Breast epithelium (tissue), 4 donors: ENCODE measurements around the gene SAT1. TPM values are rescaled to one million over a fixed set of nuclear protein-coding genes. Genes with fewer than 3 reads are reported as not detected.
A peak's percentile ranks its signal among the peaks of the same experiment; 100 is the strongest.

ENCODE experiments used
- DNase-seq, 2 donors: peaks; one replicate each; pipeline ENCODE4 v3.0.0-alpha.2; 2019; ENCODE audit warnings: low spot score in 2 of 2
- H3K27ac ChIP-seq, 2 donors: fragments of 200-600 bp; sonication (generic) in 1 of 2; one replicate each; pipeline ENCODE4 v1.5.1; 2016 to 2019; ENCODE audit warnings: mild to moderate bottlenecking in 1 of 2
- H3K27me3 ChIP-seq, 2 donors: fragments of 200-600 bp; sonication (generic) in 1 of 2; one replicate each; pipeline versions ENCODE4 v1.5.1 to v1.6.0; 2017 to 2019; ENCODE audit warnings: control low read depth in 1 of 2, mild to moderate bottlenecking in 1 of 2
- H3K36me3 ChIP-seq: fragments of 200-600 bp; one replicate; pipeline ENCODE4 v1.5.1; 2019
- H3K4me1 ChIP-seq, 2 donors: fragments of 200-600 bp; sonication (generic); one replicate each; pipeline ENCODE4 v1.5.1; 2016 to 2019; ENCODE audit warnings: control low read depth in 1 of 2
- H3K4me3 ChIP-seq, 3 donors: fragments of 200-600 bp; sonication (generic); 1 replicate in 2 of 3; 2 replicates in 1 of 3; pipeline ENCODE4 v1.5.1; 2016 to 2019; ENCODE audit warnings: mild to moderate bottlenecking in 3 of 3, moderate library complexity in 2 of 3
- H3K9me3 ChIP-seq, 2 donors: fragments of 200-600 bp; sonication (generic) in 1 of 2; one replicate each; pipeline ENCODE4 v1.5.1; 2016 to 2019; ENCODE audit warnings: control low read depth in 1 of 2
- POLR2A ChIP-seq: fragments of 450-650 bp; IDR thresholded peaks from one replicate; pipeline ENCODE4 v1.6.1; 2016; ENCODE audit warnings: antibody characterized with exemption, mild to moderate bottlenecking, moderate library complexity
- POLR2AphosphoS5 ChIP-seq, 3 donors: sonication (generic); formaldehyde crosslinking; IDR thresholded peaks; one replicate each; pipeline ENCODE4 v1.6.1; 2017; ENCODE audit warnings: antibody characterized with exemption in 3 of 3
- intact Hi-C: fragments of 100-400 bp; cut with DNase I; formaldehyde crosslinking; loops from one replicate; pipeline ENCODE4 v1.15.1; 2023; ENCODE audit warnings: low total_unique reads
- total RNA-seq, 3 donors: library from RNA; depleted of rRNA; stranded (reverse); fragments of >200 nt; gene quantifications; one replicate each; pipeline ENCODE4 v1.1.0, GENCODE V29; 2016
- TF ChIP-seq, protein P1 (sequence below), 3 donors: fragments of 450-650 bp; IDR thresholded peaks; one replicate each; pipeline ENCODE4 v1.5.1; 2016 to 2017; ENCODE audit warnings: antibody characterized with exemption in 3 of 3, mild to moderate bottlenecking in 3 of 3, moderate library complexity in 3 of 3

SAT1 gene
- total RNA-seq = 1,000 to 10,000 TPM in 2 of 3 donors, 100 to 1,000 TPM in 1; 980 to 1,359 (median 1,246) TPM

DNA sequence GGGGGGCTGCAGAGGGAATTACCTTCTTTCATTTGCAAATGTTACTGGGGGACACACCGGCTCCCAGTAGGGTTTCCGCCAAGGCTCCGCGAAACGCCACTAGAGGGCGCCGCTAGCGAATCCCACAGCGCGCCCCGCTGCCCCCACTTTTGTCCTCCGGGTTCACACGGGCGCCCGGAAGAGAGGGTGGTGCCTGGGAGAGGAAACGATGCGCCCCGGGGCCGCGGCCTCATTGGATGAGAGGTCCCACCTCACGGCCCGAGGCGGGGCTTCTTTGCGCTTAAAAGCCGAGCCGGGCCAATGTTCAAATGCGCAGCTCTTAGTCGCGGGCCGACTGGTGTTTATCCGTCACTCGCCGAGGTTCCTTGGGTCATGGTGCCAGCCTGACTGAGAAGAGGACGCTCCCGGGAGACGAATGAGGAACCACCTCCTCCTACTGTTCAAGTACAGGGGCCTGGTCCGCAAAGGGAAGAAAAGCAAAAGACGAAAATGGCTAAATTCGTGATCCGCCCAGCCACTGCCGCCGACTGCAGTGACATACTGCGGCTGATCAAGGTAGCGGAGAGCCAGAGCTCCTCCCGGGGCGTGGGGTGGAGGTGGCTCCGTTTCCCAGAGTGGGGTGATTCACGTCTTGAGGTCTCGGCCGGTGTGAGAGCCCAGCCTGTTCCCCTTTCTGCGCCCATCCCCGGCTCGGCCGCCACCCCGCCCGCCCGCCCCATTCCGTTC, at the start of gene SAT1:
Gene SAT1, plus strand, starts transcription at position 311 of the 726 bp plus-strand sequence. Its CDS starts 179 bp downstream, at position 490.
- no peaks in the 10 kb centered on the region for H3K27me3 ChIP-seq
- H3K4me3 ChIP-seq = peak within 1 kb of the TSS; percentile 55 to 82 (median 65)
- DNase-seq = peak; percentile 95
- peak within 1 kb of the TSS; percentile 88 to 97 for H3K27ac ChIP-seq
- H3K9me3 ChIP-seq = no peaks in the 10 kb centered on the region
- no peaks in the 10 kb centered on the region for H3K36me3 ChIP-seq
- intact Hi-C loops = no loop called here
- TF ChIP-seq, protein P1, sequence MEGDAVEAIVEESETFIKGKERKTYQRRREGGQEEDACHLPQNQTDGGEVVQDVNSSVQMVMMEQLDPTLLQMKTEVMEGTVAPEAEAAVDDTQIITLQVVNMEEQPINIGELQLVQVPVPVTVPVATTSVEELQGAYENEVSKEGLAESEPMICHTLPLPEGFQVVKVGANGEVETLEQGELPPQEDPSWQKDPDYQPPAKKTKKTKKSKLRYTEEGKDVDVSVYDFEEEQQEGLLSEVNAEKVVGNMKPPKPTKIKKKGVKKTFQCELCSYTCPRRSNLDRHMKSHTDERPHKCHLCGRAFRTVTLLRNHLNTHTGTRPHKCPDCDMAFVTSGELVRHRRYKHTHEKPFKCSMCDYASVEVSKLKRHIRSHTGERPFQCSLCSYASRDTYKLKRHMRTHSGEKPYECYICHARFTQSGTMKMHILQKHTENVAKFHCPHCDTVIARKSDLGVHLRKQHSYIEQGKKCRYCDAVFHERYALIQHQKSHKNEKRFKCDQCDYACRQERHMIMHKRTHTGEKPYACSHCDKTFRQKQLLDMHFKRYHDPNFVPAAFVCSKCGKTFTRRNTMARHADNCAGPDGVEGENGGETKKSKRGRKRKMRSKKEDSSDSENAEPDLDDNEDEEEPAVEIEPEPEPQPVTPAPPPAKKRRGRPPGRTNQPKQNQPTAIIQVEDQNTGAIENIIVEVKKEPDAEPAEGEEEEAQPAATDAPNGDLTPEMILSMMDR (IDR thresholded peaks at IDR 0.05) = peak in 2 of 3 donors; percentile 72 to 82
- TF ChIP-seq POLR2A (peak; percentile 97), POLR2AphosphoS5 (IDR thresholded peaks at IDR 0.05) (peak; percentile 97 to 99 (median 99))
- no peaks in the 10 kb centered on the region for H3K4me1 ChIP-seq

DNA sequence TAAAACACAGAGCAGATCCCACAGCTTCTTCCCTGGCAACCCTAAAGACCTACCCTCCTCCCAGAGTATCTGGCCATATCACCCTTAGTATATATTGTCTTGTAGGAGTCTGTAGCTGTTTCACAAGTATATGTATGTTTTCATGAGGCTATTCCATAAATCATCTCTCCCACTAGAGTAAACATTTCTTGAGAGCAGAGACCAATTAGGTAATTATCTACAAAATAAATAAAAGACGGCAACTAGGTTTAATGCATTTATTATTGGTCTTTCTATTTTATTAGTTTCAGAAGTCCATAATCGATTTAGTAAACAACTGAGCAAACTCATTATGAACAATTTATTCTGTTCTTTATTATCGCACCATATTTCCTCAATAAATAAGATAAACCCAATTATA, 46.9 kb upstream of the SAT1 start:
- intact Hi-C loops = no loop called here

DNA sequence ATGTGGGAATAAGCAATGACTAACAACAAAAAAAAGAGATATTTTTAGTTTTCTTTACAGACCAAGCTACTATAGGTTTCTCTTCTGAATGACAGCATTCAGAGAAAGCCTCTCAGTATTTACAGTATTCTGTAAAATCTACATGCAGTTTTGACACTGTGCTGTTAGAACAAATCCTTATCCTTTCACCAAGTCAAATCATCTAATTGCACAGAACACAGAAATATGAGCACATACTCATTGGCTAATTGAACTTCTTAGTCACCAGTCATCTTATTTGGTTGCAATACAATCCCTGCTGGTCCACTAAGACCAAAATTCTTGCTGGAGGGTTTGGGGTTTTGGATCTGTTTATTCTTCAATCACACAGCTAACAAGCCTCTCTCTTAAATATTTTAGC, 45.6 kb upstream of the SAT1 start:
- Histone ChIP-seq H3K27me3 (peaks cover 0 to 3% of the 10 kb centered on the region in 2 donors), H3K4me1 (no peaks in the 10 kb centered on the region), H3K36me3 (no peaks in the 10 kb centered on the region), H3K27ac (no peak overlapping the region), H3K9me3 (no peaks in the 10 kb centered on the region), H3K4me3 (no peak overlapping the region)
- intact Hi-C loops = no loop called here
- DNase-seq = no peak
- TF ChIP-seq, protein P1 (IDR thresholded peaks at IDR 0.05) = no peak
- no peak for TF ChIP-seq POLR2AphosphoS5 (IDR thresholded peaks at IDR 0.05)
- no peak for TF ChIP-seq POLR2A

More for the DNA sequence above, 46.9 kb upstream of the SAT1 start:
- no peaks in the 10 kb centered on the region for H3K36me3 ChIP-seq
- H3K4me1 ChIP-seq = no peaks in the 10 kb centered on the region
- H3K9me3 ChIP-seq = no peaks in the 10 kb centered on the region
- DNase-seq = no peak
- H3K27me3 ChIP-seq = no peaks in the 10 kb centered on the region
- no peak overlapping the region for H3K27ac ChIP-seq
- no peak overlapping the region for H3K4me3 ChIP-seq
- no peak for TF ChIP-seq POLR2AphosphoS5 (IDR thresholded peaks at IDR 0.05)
- no peak for TF ChIP-seq POLR2A
- TF ChIP-seq, protein P1 (IDR thresholded peaks at IDR 0.05) = no peak

DNA sequence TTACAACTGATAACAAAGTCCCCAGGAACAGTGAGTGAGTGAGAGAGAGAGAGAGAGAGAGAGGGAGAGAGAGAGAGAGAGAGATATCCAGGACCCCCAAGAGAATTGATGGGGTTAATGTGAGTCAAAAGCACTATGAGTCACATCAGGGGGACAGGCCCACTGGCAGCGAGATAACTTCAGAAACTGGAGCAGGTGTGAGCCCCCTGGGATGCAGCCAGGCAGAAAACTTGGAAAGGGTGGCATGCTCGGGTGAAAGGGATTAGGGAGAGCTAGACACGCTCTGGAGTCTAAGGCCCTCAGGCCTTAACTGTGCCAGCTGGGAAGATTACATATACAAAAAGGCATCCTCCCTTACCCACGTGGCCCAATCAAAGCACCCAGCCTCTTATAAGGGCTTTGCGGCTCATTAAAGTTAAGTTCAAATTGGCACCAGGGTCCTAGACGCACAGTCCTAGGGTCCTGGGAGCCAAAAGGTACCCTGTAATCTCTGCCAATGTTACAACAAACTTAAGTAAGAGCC, 40.7 kb upstream of the SAT1 start:
- intact Hi-C loops = no loop called here
- TF ChIP-seq POLR2AphosphoS5 (IDR thresholded peaks at IDR 0.05) = peak in 1 of 3 donors; percentile 50
- TF ChIP-seq POLR2A = no peak
- TF ChIP-seq, protein P1 (IDR thresholded peaks at IDR 0.05) = no peak
- Histone ChIP-seq H3K4me3 (peak overlapping the region; percentile 62 to 71 (median 70)), H3K27me3 (peaks cover 0 to 10% of the 10 kb centered on the region in 2 donors), H3K27ac (peak overlapping the region; percentile 89 to 94), H3K4me1 (no peaks in the 10 kb centered on the region), H3K9me3 (no peaks in the 10 kb centered on the region), H3K36me3 (no peaks in the 10 kb centered on the region)
- peak in 1 of 2 donors; percentile 71 for DNase-seq
